Endothelial cell of umbilical vein (primary cell): Measurements from ENCODE around the gene NTF4. TPM values are rescaled to one million over a fixed set of nuclear protein-coding genes. Genes with fewer than 3 reads are reported as not detected.

Source experiments
- BruUV-seq: library from RNA; stranded (reverse); fragments of 400-500 nt; replicated peaks from 2 replicates; lab custom pipeline; 2021; lab: Mats Ljungman, UMichigan
- CTCF ChIA-PET: fragments of 300-600, 350-600 bp; sonication (Branson Sonifier 250); formaldehyde crosslinking; loops from one replicate; lab custom pipeline; 2021; ENCODE audit warnings: antibody characterized with exemption, inconsistent platforms; lab: Charles Lee
- POLR2A ChIA-PET: fragments of 300-600, 350-600 bp; sonication (Branson Sonifier 250); formaldehyde crosslinking; loops from one replicate; lab custom pipeline; 2021; ENCODE audit warnings: antibody characterized with exemption, inconsistent platforms; lab: Charles Lee
- DNase-seq: peaks from one replicate; pipeline ENCODE4 v3.0.0-alpha.2; 2011; ENCODE audit warnings: low read depth, low spot score
- FAIRE-seq: peaks from 2 replicates; lab custom pipeline; 2011; peaks lifted over from hg19 to GRCh38; lab: Jason Lieb, UNC
- H2AFZ ChIP-seq: 2 replicates; pipeline ENCODE4 v1.6.0; 2012; ENCODE audit warnings: low read depth, low read length, control low read depth, inconsistent platforms
- H3K27ac ChIP-seq: 2 replicates; pipeline ENCODE4 v1.5.1; 2011; ENCODE audit warnings: low read depth, mild to moderate bottlenecking, control low read depth, low read length, moderate library complexity; ENCODE audit not compliant: insufficient read depth
- H3K27me3 ChIP-seq, 2 experiments: 2 replicates each; pipeline versions ENCODE4 v1.6.0 to v1.6.1; 2011; ENCODE audit warnings: low read length in 2 of 2, mixed read lengths in 1 of 2; ENCODE audit not compliant: control insufficient read depth in 2 of 2, insufficient read depth in 2 of 2
- H3K36me3 ChIP-seq, 2 experiments: 2 replicates in 1 of 2; 3 replicates in 1 of 2; pipeline ENCODE4 v1.5.1; 2011; ENCODE audit warnings: low read length in 2 of 2, mild to moderate bottlenecking in 1 of 2, moderate library complexity in 1 of 2; ENCODE audit not compliant: control insufficient read depth in 2 of 2, insufficient read depth in 2 of 2; ENCODE audit errors: extremely low read depth in 1 of 2
- H3K4me1 ChIP-seq: 3 replicates; pipeline ENCODE4 v1.5.1; 2011; ENCODE audit warnings: mild to moderate bottlenecking, low read length; ENCODE audit not compliant: control insufficient read depth, insufficient read depth; ENCODE audit errors: extremely low read depth
- H3K4me2 ChIP-seq: 2 replicates; pipeline ENCODE4 v1.6.1; 2011; ENCODE audit warnings: low read length, control low read depth, mixed read lengths; ENCODE audit not compliant: insufficient read depth
- H3K4me3 ChIP-seq, 3 experiments: fragments of 200-600 bp in 1 of 3; sonication (generic), shearing (Covaris generic) in 1 of 3; replicated peaks in 1 of 3; 2 replicates each; pipeline ENCODE4 v1.5.1; 2011 to 2016; ENCODE audit warnings: control low read depth in 3 of 3, low read length in 3 of 3, mild to moderate bottlenecking in 2 of 3, inconsistent platforms in 1 of 3, low read depth in 1 of 3, moderate library complexity in 1 of 3; ENCODE audit not compliant: insufficient read depth in 1 of 3
- H3K79me2 ChIP-seq: 2 replicates; pipeline ENCODE4 v1.6.0; 2012; ENCODE audit warnings: low read length, inconsistent platforms; ENCODE audit not compliant: control insufficient read depth, insufficient read depth
- H3K9ac ChIP-seq: replicated peaks from 2 replicates; pipeline ENCODE3; 2011; ENCODE audit warnings: low read length, control low read depth; ENCODE audit not compliant: insufficient read depth; ENCODE audit errors: extremely low read depth
- H3K9me1 ChIP-seq: replicated peaks from 3 replicates; pipeline ENCODE4 v1.6.0; 2011; ENCODE audit warnings: mild to moderate bottlenecking, low read length; ENCODE audit not compliant: control insufficient read depth, insufficient read depth; ENCODE audit errors: extremely low read depth
- H3K9me3 ChIP-seq: replicated peaks from 2 replicates; pipeline ENCODE4 v1.5.1; 2012; ENCODE audit warnings: low read length, inconsistent platforms; ENCODE audit not compliant: control insufficient read depth, insufficient read depth
- H4K20me1 ChIP-seq: replicated peaks from 2 replicates; pipeline ENCODE3; 2011; ENCODE audit warnings: mild to moderate bottlenecking, low read length; ENCODE audit not compliant: control insufficient read depth, insufficient read depth; ENCODE audit errors: extremely low read depth
- CTCF ChIP-seq, 2 donors: IDR thresholded peaks; 1 replicate in 1 of 2; 2 replicates in 1 of 2; pipeline ENCODE4 v1.5.1; 2011; ENCODE audit warnings: low read length in 2 of 2, mild to moderate bottlenecking in 2 of 2, moderate library complexity in 2 of 2, control low read depth in 1 of 2, inconsistent platforms in 1 of 2, low read depth in 1 of 2; ENCODE audit not compliant: insufficient read depth in 1 of 2; ENCODE audit errors: extremely low read depth in 1 of 2
- EZH2 ChIP-seq: IDR thresholded peaks from 2 replicates; pipeline ENCODE4 v1.6.1; 2012; ENCODE audit warnings: borderline replicate concordance, low read depth, mild to moderate bottlenecking, moderate library complexity, low read length, inconsistent platforms; ENCODE audit not compliant: severe bottlenecking
- FOS ChIP-seq: IDR thresholded peaks from 2 replicates; pipeline ENCODE4 v1.6.1; 2011; ENCODE audit warnings: mild to moderate bottlenecking, low read length, moderate library complexity, borderline replicate concordance; ENCODE audit not compliant: insufficient read depth
- GATA2 ChIP-seq: IDR thresholded peaks from 2 replicates; pipeline ENCODE4 v1.7.0; 2011; ENCODE audit warnings: low read depth, mild to moderate bottlenecking, moderate library complexity, mixed read lengths, low read length; ENCODE audit not compliant: insufficient read length, insufficient read depth
- JUN ChIP-seq: IDR thresholded peaks from 2 replicates; pipeline ENCODE4 v1.6.1; 2011; ENCODE audit warnings: borderline replicate concordance, low read depth; ENCODE audit not compliant: insufficient read length, insufficient read depth
- MYC ChIP-seq: IDR thresholded peaks from one replicate; pipeline ENCODE4 v1.6.1; 2011; ENCODE audit warnings: mild to moderate bottlenecking, low read depth, low read length
- POLR2A ChIP-seq: IDR thresholded peaks from 2 replicates; pipeline ENCODE4 v1.6.1; 2012; ENCODE audit warnings: low read depth, mild to moderate bottlenecking, control low read depth, low read length
- POLR2AphosphoS5 ChIP-seq: IDR thresholded peaks from 2 replicates; pipeline ENCODE4 v1.6.1; 2012; ENCODE audit warnings: low read depth, mild to moderate bottlenecking, control low read depth, low read length, moderate library complexity; ENCODE audit not compliant: insufficient read depth
- dilution Hi-C: fragments of 300-500 bp; cut with MboI; formaldehyde crosslinking; loops from one replicate; pipeline ENCODE4 v1.15.0; 2019; ENCODE audit warnings: low sequenced_read_pairs; ENCODE audit not compliant: extremely low pct_ligation_motif_present
- intact Hi-C: fragments of 100-400 bp; cut with micrococcal nuclease; formaldehyde crosslinking; loops from one replicate; pipeline ENCODE4 v1.10.0; 2022
- polyA plus RNA-seq, 4 experiments: library from polyadenylated mRNA; depleted of rRNA in 3 of 4; stranded (reverse) in 3 of 4; unstranded in 1 of 4; fragments of >200 nt; gene quantifications; 2 replicates each; pipeline versions ENCODE4 v1.2.1 to v1.2.3, GENCODE V29; 2011 to 2012; ENCODE audit warnings: missing spikeins in 1 of 4
- total RNA-seq: library from RNA; stranded (reverse); gene quantifications from 2 replicates; pipeline ENCODE4 v1.2.3, GENCODE V29; 2021
- TF ChIP-seq, protein P1 (sequence below): IDR thresholded peaks from 2 replicates; pipeline ENCODE4 v1.6.1; 2011; ENCODE audit not compliant: insufficient read depth, insufficient read length

NTF4 gene
- total and polyA plus RNA-seq, 2 donors (not counting 3 experiments of a cell fraction or from before 2014, with no cell fraction given) = not detected

- TSS peak; percentile 31 for BruUV-seq
- FAIRE-seq = peak; percentile 100
- POLR2A ChIA-PET = no interaction called here
These were observed 20.6 kb upstream of the NTF4 start, which contains the start of gene SNRNP70 for GRCh38 chr19:49085020-49085867. Gene SNRNP70, plus strand, starts transcription at chr19:49085451. Its CDS starts 964 bp downstream, at chr19:49086415.

More at GRCh38 chr19:49085020-49085867, 20.6 kb upstream of the NTF4 start, which contains the start of gene SNRNP70:
- Histone ChIP-seq H3K36me3 (peaks cover 0 to 19% of the 10 kb centered on the region in 2 experiments), H3K27ac (peak within 1 kb of the TSS; percentile 73), H2AFZ (peak within 1 kb of the TSS; percentile 80), H3K79me2 (peaks cover 41% of the 10 kb centered on the region), H3K4me2 (peak within 1 kb of the TSS; percentile 85), H3K4me1 (peaks cover 14% of the 10 kb centered on the region), H3K27me3 (peaks cover 2 to 3% of the 10 kb centered on the region in 2 experiments), H4K20me1 (peaks cover 2% of the 10 kb centered on the region), H3K9ac (peak within 1 kb of the TSS; percentile 97), H3K4me3 (peak within 1 kb of the TSS; percentile 75 to 93 (median 89)), H3K9me1 (no peaks in the 10 kb centered on the region), H3K9me3 (no peaks in the 10 kb centered on the region)
- DNase-seq = peak; percentile 99
- TF ChIP-seq, protein P1, sequence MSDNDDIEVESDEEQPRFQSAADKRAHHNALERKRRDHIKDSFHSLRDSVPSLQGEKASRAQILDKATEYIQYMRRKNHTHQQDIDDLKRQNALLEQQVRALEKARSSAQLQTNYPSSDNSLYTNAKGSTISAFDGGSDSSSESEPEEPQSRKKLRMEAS = no peak
- peak; percentile 95 for TF ChIP-seq POLR2A
- TF ChIP-seq FOS = no peak
- TF ChIP-seq CTCF (IDR thresholded peaks at IDR 0.05; ENCODE audit: extremely low read depth in 1 of 2, insufficient read depth in 1 of 2, low read depth in 1 of 2, low read length in 2 of 2) = no peak
- TF ChIP-seq EZH2 = no peak
- no peak for TF ChIP-seq GATA2
- no peak for TF ChIP-seq JUN
- TF ChIP-seq POLR2AphosphoS5 = peak; percentile 97
- TF ChIP-seq MYC = peak; percentile 22
- dilution Hi-C loops (no loop called here), intact Hi-C loops (loop anchor here (1.0 to 5.0 kb wide), 2 partner anchors 42 to 92 kb away; partner anchors contain the start of genes GYS1 and RUVBL2)
- CTCF ChIA-PET = interaction anchor here (0.7 kb wide), 1 partner anchor 13 kb away, joined by 5 read pairs; no protein-coding TSS in a partner anchor
